OCI-M1 (cell line): ENCODE measurements around the gene LCNL1.
"Not testable (repeated sequence)": the region's sequence is repeated elsewhere in the genome, so short reads cannot be mapped to it uniquely, and the experiment has no call there.

Experiments used
- DNase-seq: peaks from one replicate; lab custom pipeline; 2025; lab: John Stamatoyannopoulos, UW

LCNL1 gene

DNA sequence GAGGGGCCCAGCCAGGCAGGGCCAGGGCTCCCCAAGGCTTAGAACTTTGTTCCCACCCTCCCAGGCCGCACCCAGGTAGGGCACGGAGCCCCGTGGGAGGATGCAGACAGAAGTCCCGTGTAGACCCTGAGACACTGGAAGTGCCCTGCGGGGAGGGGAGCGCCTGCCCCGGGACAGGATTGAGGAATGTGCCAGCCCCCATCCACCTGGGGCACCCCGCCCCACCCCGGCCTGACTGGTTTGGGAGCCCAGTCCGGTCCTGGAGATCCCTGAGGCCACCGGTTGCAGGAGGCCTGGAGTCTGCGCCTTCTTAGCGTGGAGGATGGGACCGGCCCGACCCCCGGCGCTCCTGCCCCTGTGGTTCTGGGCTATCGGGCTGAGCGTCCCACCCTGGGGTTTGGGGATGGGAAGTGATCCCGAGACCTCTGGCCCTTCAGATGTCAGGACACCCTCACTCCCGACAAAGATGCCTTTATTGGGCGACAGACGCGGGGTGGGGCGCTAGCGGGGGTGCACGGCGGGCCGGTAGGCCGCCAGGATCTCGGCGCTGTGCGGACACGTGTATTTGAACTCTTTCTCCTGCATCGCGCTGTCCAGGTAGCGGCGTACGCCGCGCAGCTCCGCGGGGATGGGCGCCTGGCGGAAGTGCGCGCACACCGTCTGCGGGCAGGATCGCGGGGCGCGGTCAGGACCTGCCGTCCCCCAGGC lies 11.5 kb downstream of the LCNL1 start:
- DNase-seq, result no peak

DNA sequence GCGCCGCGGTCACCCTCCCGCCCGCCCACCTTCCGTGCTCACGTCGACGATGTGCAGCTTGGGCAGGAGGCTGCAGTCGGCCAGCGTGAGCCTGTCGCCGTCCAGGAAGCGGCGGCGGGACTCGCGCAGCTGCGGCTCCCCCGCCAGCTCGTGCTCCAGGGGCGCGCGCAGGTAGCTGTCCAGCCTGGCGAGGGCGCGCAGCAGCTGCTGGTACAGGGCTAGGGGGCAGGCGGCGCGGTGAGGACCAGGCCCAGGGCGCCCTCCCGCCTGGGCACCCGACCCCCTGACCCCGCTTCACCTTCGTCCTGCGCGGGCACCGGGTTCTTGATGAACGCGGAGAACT lies 12.1 kb downstream of the LCNL1 start:
- DNase-seq, result no peak

DNA sequence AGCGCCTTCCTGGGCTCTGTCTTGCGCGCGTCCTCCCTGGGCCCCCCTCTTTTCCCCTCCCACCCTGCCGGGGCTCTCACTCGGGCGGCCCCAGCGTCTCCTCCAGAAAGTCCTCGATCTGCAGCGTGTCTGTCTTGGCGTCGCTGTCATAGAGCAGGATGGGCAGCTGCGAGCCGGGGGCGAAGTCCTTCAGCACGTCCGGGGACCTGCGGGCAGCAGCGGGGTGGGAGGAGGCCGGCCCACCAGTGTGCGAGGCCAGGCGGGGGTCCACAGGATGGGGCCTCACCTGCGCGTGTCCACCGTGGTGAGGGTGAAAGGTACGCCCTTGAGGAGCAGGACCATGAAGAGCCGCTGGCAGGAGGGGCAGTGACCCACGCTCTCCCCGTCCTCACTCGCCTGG lies 12.6 kb downstream of the LCNL1 start:
- no peak for DNase-seq

DNA sequence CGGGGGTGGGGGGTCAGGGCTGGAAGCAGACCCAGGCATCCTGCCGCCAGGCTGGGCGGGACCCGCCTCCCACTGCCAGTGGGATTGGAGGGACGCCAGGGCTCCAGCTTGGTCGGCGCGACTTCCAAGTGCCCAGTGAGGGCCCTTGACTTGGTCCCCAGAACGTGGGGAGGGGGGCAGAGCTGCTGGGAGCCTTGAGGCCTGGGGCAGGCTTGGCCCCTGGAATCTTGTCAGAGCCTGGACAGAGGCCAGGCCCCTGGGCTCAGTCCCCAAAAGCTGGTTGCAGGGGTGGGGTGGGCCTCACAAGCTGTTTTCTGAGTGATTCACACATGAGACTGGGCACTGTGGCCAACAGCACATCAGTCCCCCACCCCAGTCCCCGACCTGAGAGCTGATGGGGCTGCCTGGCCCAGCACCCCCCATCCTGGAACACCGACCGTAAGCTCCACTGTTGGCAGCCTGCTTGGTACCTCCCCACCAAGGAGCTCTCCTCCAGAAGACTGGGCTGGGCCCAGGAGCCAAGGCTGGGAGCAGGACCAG lies 13.0 kb downstream of the LCNL1 start:
- no peak for DNase-seq

DNA sequence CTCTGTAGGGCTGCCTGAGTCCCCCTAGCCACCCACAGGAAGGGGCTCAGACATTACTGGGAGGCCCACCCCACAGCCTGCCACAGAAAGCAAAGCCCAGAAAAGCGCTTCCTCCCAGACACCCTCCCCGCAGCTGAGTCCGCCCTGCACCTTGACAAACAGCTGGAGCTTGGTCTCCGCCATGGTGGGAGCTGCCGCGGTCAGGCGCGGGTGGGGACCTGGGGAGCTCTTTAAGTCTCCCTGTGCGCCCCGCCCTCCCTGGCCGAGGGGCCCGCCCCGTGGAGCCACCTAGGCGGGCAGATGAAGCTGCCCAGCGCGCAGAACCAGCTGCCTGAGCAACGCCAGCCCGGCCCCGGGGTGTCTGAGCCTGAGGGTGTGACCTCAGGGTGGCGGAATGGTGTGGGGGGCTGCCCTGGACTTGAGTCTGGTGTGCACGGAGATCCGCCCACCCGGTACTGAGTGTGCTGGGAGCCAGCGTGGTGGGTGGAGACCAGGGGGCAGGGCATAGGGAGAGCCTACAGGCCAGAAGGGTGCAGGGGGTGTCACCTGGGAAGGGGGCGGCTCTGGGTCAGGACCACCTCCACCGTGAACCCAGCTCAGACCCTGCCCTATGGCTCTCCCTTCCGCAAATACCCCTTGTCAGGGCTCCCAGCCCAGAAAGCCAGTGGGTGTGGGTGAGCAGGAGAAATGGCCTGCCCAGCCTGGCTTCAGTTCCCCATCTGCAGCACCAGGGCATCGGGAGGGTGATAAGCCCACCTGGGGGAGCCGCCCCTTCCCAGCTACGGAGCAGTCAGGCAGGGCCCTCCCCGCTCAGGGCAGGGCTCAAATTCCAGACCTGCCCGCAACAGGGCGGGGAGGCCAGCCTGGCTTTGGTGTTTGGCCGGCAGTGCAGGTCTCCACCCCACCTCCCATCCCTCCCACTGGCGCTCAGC lies 13.8 kb downstream of the LCNL1 start, which contains the start of gene CLIC3:
Gene CLIC3, minus strand, starts transcription at position 208 of the 932 bp plus-strand sequence. Its CDS starts 25 bp downstream, at position 183.
- no peak for DNase-seq

DNA sequence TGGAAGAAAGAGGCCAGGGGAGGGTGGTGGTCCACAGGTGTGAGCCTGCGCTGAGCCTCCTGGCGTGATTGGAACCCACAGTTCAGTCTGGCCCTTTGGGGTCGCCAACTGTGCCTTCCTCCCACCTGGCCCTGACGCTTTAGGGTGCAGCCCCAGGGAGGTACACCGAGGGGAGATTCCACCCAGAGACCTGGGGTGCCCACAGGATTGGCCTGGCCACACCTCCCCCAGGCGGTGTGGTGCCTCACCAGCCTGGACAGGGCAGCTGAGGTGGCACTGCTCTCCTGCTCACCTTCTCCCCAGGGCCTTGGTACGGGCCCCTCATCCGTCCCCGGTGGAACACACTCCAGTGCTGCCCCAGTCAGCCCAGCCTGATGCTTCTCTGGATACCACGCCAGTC lies 14.6 kb downstream of the LCNL1 start:
- no peak for DNase-seq

DNA sequence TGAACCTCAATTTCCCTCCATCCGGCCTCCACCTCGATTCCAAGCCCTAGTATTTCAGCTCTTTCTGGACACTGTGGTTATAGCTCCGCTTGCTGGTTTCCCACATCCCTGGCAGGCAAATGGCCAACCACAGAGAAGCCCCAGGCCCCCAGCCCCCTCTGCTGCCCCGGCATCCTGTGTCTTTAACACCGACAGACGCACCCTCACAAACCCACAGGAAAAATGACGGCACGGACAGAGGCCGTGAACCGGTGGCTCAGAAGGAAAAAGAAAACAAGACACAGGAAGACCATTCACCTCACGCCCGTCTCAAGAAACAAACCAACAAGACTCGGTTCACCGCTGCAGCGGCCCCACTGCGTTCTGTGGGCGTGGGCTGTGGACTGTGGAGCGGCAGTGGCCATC lies 15.0 kb downstream of the LCNL1 start:
- no peak for DNase-seq

DNA sequence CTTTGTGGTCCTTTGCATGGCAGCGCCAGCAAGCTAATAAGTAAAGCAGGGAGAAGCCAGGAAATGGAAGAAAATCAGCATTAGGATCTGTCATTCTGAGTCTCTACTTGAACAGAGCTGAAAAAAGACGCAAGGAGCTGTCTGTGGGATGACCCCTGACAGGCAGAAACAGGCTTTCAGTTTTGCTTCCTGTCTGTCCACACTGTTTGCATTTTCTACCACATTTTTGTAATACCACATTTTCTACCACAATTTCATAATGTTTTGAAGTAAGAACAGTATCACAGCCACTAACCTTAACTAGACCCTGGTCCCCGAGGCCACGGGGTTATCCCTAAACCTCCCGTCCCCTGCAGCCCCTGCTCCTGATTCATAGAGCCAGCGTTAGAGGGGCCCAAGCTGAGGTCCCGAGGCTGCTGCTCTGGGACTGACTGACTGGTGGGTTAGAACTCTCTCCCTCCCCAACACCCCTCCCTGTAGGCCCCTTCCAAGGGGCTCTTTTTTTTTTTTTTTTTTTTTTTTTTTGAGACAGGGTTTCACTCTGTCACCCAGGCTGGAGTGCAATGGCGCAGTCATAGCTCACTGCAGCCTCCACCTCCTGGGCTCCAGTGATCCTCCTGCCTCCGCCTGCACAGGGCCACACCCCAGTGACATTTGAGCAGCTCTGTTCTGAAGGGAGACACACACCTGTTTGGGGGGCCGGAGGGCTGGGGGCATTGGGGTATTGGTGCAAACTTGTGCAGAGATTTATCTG lies 17.6 kb downstream of the LCNL1 start:
- peak; percentile 32 for DNase-seq

DNA sequence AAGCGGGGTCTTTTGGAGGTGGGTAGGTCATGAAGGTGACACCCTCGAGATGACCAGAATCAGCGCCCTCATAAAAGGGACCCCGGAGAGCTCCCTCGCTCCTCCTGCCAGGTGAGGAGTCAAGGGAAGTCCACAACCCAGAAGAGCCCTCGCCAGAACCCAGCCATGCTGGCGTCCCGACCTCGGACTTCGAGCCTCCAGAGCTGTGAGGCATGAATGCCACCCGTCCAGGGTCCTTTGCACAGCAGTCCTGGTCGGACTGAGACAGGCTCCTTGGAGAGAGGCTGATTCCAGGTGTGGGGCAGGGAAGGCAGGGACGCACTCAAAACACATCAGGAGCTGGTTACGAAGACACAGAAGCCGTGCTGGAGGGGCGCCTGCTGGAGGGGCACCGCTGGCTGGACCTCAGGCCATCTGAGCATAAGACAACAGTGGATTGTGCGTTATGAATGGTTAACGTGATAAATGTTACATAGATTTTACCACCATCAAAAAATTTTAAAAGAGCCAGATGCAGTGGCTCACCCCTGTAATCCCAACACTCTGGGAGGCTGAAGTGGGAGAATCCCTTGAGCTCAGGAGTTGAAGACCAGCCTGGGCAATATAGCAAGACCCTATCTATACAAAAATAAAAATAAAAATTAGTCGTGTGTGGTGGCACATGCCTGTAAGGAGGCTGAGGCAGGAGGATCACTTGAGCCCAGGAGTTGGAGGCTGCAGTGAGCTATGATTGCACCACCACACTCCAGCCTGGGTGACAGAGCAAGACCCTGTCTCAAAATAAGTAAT lies 19.3 kb downstream of the LCNL1 start:
- DNase-seq, result no peak

DNA sequence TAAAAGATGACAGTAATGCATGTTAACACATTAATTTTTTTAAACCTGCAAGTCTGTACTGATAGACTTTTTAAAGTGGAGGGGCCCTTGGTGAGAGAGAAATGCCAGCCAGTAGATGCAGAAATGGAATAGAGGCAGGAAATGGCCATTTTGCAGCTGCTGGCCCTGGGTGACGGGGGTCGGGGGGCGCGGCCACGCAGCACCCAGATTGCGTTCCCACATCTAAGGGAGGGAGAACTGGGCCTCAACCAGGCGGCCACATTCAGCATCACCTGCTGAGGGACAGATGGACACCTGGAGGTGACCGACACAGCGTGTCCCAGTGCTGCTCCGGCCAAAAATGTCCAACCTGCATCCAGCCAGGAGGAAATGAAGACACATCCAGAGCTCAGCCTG lies 19.9 kb downstream of the LCNL1 start:
- no peak for DNase-seq

DNA sequence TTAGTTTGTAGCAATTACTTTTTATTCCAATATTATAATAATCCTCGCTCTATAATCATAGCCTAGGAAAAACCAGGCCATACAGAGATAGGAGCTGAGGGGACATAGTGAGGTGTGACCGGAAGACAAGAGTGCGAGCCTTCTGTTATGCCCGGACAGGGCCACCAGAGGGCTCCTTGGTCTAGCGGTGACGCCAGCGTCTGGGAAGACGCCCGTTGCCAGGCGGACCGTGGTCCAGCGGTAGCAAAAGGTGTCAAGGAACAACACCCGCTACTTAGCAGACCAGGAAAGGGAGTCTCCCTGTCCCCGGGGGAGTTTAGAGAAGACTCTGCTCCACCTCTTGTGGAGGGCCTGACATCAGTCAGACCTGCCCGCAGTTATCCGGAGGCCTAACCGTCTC lies 21.5 kb downstream of the LCNL1 start:
- not testable (repeated sequence) for DNase-seq

DNA sequence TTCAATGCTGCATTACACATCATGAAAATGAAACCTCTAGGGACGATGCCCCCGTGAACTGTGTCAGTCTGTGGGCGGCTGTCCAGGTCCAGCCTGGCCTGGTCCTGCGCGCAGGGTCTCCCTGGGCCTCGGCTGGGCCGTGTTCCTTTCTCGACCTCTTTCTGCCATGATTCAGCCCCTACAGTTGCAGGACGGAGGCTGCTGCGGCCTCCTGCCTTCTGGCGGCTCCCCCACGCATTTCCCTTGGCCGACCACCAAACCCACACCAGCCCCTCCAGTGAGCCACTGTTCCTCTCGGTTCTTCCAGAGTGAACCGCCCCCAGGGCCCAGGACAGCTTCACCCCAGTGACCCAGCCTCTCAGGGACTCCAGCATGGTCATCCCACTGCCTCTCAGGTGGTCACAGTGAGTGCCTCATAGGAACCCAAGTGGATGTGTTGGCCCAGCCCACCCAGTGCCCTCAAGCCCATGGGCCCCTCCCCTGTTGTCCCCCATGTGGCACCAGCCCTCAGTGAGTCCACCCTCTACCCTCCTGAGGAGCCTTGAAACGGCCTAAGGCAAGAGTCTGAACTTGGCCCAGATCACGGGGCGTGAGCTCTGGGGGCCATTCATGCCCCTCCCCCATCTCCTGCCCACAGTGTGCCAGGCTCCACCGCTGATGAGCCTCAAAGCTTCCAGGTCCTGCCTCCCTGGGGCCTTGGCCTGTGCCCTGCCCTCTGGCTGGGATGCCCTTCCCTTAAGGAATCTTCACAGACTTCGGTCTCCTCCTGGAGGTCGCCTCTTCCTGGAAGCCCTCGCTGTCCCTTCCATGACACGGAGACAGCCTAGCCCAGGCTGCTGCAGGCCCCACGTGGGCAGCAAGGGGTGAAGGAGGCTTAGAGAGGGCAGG lies 23.6 kb downstream of the LCNL1 start:
- no peak for DNase-seq

DNA sequence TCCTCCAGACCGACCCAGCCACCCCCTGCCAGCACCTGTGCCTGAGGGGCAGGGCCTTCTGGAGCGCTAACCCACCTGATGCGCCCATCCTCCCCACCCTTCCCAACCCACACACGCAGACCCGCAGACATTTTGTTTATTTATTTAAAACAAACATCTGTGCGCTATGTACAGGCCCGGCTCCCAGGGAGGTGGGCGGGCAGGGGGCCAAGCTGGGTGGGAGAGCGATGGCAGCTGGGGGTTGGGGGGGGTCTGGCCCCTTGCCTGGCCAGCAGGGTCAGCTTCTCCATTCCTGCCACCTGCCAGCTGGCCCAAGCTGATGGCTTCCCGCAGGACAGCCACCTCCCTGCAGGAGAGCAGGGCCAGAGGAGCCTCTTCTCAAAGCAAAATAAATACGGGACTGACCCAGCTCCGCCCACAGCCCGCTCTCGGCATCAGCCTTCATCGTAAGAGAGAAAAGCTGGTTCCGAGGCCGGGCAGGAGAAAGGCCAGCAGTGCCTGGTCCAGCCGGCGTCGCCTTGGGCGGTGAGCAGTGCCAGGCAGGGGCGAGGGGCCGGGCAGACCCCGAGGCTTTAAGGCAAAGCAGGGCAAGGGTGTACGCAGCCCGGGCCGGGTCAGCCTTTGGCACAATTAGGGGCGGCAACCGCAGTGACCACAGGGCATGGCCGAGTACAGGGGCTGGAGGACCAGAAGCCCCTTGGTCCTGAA lies 24.5 kb downstream of the LCNL1 start:
- no peak for DNase-seq

DNA sequence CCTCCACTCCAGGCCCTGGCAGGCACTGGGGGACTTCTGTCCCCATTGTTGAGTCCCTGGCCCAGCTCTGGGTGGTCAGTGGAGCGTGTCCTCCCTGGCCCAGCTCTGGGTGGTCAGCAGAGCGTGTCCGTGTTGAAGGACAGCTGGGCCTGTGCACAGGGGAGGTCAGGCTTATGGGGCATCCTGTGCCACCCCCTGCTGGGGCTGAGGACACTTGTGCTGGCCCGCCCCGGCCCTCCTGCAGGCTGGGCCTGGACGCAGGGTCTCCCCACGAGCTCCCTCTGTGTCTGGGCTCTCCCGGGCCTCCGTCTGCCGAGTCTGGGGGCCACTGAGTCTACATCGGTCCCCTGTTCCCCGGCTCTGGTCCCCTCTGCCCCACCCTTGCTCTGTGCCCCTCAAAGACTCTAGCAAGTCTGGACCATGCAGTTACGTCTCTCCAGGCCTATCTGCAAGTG lies 25.1 kb downstream of the LCNL1 start:
- no peak for DNase-seq

DNA sequence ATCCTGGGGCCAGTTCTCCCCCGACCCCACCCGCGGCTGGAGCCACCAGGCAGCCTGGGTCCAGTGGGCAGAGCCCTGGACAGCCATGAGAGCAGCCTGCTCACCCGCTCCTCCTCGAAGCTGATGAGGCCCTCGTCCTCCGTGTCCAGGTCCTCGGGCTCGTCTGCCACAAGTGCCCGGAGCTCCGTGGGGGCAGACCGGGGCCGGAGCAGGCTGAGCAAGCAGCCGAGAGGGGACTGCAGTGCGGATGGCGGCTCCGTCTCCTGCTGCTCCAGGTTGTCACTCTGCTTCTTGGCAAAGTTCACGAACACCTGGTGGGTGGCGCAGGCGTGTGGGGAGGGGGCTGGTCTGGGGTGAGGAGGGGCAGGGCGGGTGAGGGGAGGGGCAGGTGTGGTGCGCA lies 25.5 kb downstream of the LCNL1 start:
- no peak for DNase-seq

DNA sequence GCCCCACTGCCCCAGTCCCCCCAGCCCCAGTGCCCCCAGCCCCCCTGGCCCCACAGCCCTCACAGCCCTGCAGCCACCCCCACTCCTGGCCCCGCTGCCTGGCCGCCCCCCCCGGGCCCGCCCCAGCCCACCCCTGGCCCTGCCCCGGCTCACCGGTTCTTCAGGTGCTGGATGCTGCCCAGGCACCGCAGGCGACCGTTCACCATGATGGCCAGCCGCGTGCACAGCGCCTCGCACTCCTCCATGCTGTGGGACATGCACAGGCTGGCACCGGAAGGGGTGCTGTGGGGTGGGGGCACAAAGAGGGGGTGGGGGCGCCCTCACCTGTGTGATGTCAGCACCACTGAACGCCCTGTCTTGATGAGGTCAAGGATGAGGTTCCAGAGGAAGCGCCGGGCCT lies 26.4 kb downstream of the LCNL1 start:
- DNase-seq, result no peak

DNA sequence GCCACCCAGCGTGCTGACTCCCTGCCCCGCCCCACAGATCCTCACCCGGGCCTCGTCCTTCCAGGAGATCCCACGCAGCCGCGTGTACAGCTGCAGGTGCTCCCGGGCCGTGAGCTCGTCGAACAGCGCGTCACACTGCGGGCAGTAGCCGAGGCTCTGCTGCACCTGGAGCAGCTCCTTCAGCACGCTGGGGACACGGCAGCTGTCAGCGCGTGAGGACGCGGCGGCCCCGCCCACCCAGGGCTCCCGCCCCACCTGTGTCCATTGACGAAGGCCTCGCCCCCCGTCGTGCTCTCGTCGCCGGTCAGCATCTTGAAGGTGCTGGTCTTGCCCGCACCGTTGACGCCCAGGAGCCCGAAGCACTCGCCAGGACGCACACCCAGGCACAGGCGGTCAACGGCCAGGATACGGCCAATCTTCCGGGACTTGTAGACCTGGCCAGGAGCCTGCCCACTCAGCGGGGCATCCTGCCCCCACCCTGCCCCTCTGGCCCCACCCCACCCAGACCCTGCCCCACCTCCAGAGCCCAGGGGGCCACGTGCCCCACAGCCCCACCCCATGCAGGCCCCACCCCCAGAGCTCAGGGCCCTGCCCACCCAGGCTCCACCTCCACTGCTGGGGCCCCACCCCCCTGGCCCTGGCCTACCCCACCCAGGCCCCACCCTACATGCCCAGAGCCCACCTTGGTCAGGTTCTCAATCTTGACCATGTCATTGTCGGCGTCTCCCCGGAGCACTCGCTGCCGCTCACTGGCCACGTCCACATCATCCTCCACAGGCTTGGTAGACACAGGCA lies 27.3 kb downstream of the LCNL1 start:
- no peak for DNase-seq

DNA sequence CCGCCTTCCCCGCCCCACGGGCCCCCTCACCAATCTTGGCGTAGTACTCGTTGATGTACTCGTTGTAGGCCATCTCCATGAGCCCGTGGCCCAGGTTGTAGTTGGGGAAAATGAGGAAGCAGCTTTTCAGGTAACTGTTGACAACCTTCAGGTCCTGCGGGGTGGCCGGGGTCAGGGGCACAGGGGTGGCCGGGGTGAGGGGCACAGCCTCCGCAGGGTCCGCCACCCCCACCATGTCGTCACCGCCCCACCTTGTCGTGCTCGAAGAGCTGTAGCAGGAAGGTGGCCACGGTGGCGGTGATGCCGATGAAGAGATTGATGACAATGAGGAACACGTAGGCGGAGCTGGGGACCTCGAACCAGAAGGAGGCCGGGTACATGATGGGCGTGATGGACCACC lies 28.4 kb downstream of the LCNL1 start:
- no peak for DNase-seq
